H9 (cell line): Measurements from ENCODE around the gene SH3RF3. TPM values are rescaled to one million over a fixed set of nuclear protein-coding genes. Genes with fewer than 3 reads are reported as not detected.

Source experiments
- DNase-seq: peaks from one replicate; pipeline ENCODE4 v3.0.0-alpha.2; 2017
- H2AFZ ChIP-seq: one replicate; pipeline ENCODE4 v1.6.1; 2013; ENCODE audit warnings: mild to moderate bottlenecking, low read length, control low read depth, moderate library complexity
- H2AK5ac ChIP-seq: 2 replicates; pipeline ENCODE4 v1.6.1; 2013; ENCODE audit warnings: low read length, control low read depth, mixed read lengths; ENCODE audit not compliant: insufficient read length
- H2BK120ac ChIP-seq: one replicate; pipeline ENCODE4 v1.6.1; 2013; ENCODE audit warnings: low read depth, mild to moderate bottlenecking, low read length, control low read depth, inconsistent platforms; ENCODE audit not compliant: poor library complexity, severe bottlenecking
- H2BK12ac ChIP-seq: 2 replicates; pipeline ENCODE4 v1.6.1; 2013; ENCODE audit warnings: low read length, control low read depth, mixed read lengths, low read depth; ENCODE audit not compliant: insufficient read length
- H2BK15ac ChIP-seq: 2 replicates; pipeline ENCODE4 v1.6.1; 2013; ENCODE audit warnings: low read depth, low read length, control low read depth
- H2BK20ac ChIP-seq: one replicate; pipeline ENCODE4 v1.6.1; 2013; ENCODE audit warnings: low read depth, mild to moderate bottlenecking, low read length, control low read depth, inconsistent platforms; ENCODE audit not compliant: poor library complexity, severe bottlenecking
- H2BK5ac ChIP-seq: 2 replicates; pipeline ENCODE4 v1.6.1; 2013; ENCODE audit warnings: low read length, control low read depth, mixed read lengths; ENCODE audit not compliant: insufficient read length
- H3K14ac ChIP-seq: 2 replicates; pipeline ENCODE4 v1.6.1; 2013; ENCODE audit warnings: low read length, control low read depth; ENCODE audit not compliant: insufficient read depth
- H3K18ac ChIP-seq: 2 replicates; pipeline ENCODE4 v1.6.1; 2013; ENCODE audit warnings: low read depth, mild to moderate bottlenecking, mixed read lengths, low read length, control low read depth; ENCODE audit not compliant: insufficient read length
- H3K23ac ChIP-seq: 2 replicates; pipeline ENCODE4 v1.6.1; 2013; ENCODE audit warnings: low read length, control low read depth, mixed read lengths, low read depth; ENCODE audit not compliant: insufficient read length
- H3K23me2 ChIP-seq: 2 replicates; pipeline ENCODE4 v1.6.1; 2013; ENCODE audit warnings: low read depth, mild to moderate bottlenecking, mixed read lengths, low read length, control low read depth; ENCODE audit not compliant: insufficient read length, poor library complexity, severe bottlenecking
- H3K27ac ChIP-seq: 2 replicates; pipeline ENCODE4 v1.5.1; 2013; ENCODE audit warnings: low read length, control low read depth, mixed read lengths, low read depth; ENCODE audit not compliant: insufficient read length
- H3K27me3 ChIP-seq: 2 replicates; pipeline ENCODE4 v1.6.1; 2013; ENCODE audit warnings: low read length, control low read depth, inconsistent platforms; ENCODE audit not compliant: insufficient read depth
- H3K4ac ChIP-seq: 2 replicates; pipeline ENCODE4 v1.6.1; 2013; ENCODE audit warnings: low read depth, mild to moderate bottlenecking, control low read depth, inconsistent platforms, low read length, moderate library complexity
- H3K4me1 ChIP-seq: 2 replicates; pipeline ENCODE4 v1.6.1; 2013; ENCODE audit warnings: low read length, control low read depth, inconsistent platforms; ENCODE audit not compliant: insufficient read depth
- H3K4me2 ChIP-seq: 2 replicates; pipeline ENCODE4 v1.6.1; 2013; ENCODE audit warnings: low read length, control low read depth, mixed read lengths; ENCODE audit not compliant: insufficient read length, insufficient read depth
- H3K56ac ChIP-seq: 2 replicates; pipeline ENCODE4 v1.6.1; 2013; ENCODE audit warnings: low read depth, mild to moderate bottlenecking, mixed read lengths, low read length, control low read depth; ENCODE audit not compliant: insufficient read length
- H3K79me1 ChIP-seq: 2 replicates; pipeline ENCODE4 v1.6.1; 2013; ENCODE audit warnings: low read depth, mild to moderate bottlenecking, moderate library complexity, low read length, control low read depth, inconsistent platforms; ENCODE audit not compliant: insufficient read depth, poor library complexity, severe bottlenecking
- H3K79me2 ChIP-seq: 2 replicates; pipeline ENCODE4 v1.6.1; 2013; ENCODE audit warnings: low read length, control low read depth, inconsistent platforms; ENCODE audit not compliant: insufficient read depth
- H3K9ac ChIP-seq: 2 replicates; pipeline ENCODE4 v1.6.1; 2013; ENCODE audit warnings: low read length, control low read depth, mixed read lengths; ENCODE audit not compliant: insufficient read length; ENCODE audit errors: extremely low read depth
- H3K9me3 ChIP-seq: one replicate; pipeline ENCODE4 v1.6.1; 2013; ENCODE audit warnings: low read depth, low read length, inconsistent platforms; ENCODE audit not compliant: control insufficient read depth
- H3T11ph ChIP-seq: one replicate; pipeline ENCODE4 v1.6.1; 2013; ENCODE audit warnings: mild to moderate bottlenecking, low read length, control low read depth, inconsistent platforms
- H4K20me1 ChIP-seq: one replicate; pipeline ENCODE4 v1.6.1; 2013; ENCODE audit not compliant: control insufficient read depth, insufficient read length, insufficient read depth
- H4K5ac ChIP-seq: 2 replicates; pipeline ENCODE4 v1.6.1; 2013; ENCODE audit warnings: low read depth, mild to moderate bottlenecking, mixed read lengths, low read length, control low read depth; ENCODE audit not compliant: insufficient read length
- H4K8ac ChIP-seq: replicated peaks from 2 replicates; pipeline ENCODE4 v1.6.1; 2013; ENCODE audit warnings: low read length, control low read depth, mixed read lengths, low read depth; ENCODE audit not compliant: insufficient read length
- H4K91ac ChIP-seq: 2 replicates; pipeline ENCODE4 v1.6.1; 2013; ENCODE audit warnings: low read depth, mild to moderate bottlenecking, moderate library complexity, mixed read lengths, low read length, control low read depth; ENCODE audit not compliant: insufficient read length
- H3K27ac Mint-ChIP-seq, 3 experiments: 2 replicates in 2 of 3; 3 replicates in 1 of 3; pipeline ENCODE4 v1.8.0; 2020 to 2021; ENCODE audit warnings: mixed read lengths in 3 of 3, mild to moderate bottlenecking in 1 of 3, moderate library complexity in 1 of 3
- H3K27me3 Mint-ChIP-seq: 2 replicates; pipeline ENCODE4 v1.8.0; 2021; ENCODE audit warnings: low read depth, mild to moderate bottlenecking, moderate library complexity, mixed read lengths
- H3K36me3 Mint-ChIP-seq, 3 experiments: 2 replicates in 2 of 3; 3 replicates in 1 of 3; pipeline ENCODE4 v1.8.0; 2020 to 2021; ENCODE audit warnings: low read depth in 3 of 3, mixed read lengths in 3 of 3; ENCODE audit not compliant: insufficient read depth in 1 of 3
- H3K4me1 Mint-ChIP-seq, 2 experiments: 2 replicates each; pipeline ENCODE4 v1.8.0; 2020; ENCODE audit warnings: mixed read lengths in 2 of 2
- H3K4me3 Mint-ChIP-seq, 2 experiments: 2 replicates in 1 of 2; 3 replicates in 1 of 2; pipeline ENCODE4 v1.8.0; 2020 to 2021; ENCODE audit warnings: mild to moderate bottlenecking in 2 of 2, mixed read lengths in 2 of 2, moderate library complexity in 1 of 2
- H3K9me3 Mint-ChIP-seq, 2 experiments: 2 replicates in 1 of 2; 3 replicates in 1 of 2; pipeline ENCODE4 v1.8.0; 2020; ENCODE audit warnings: mild to moderate bottlenecking in 2 of 2, mixed read lengths in 2 of 2, moderate library complexity in 1 of 2
- WGBS: extraction: QIAGEN DNeasy Blood & Tissue Kit; methylation state at CpG from one replicate; pipeline ENCODE4 v1.1.7; 2013; ENCODE audit warnings: missing lambda C conversion rate, low lambda C conversion rate, mixed read lengths; ENCODE audit not compliant: insufficient read length; ENCODE audit errors: extremely low coverage; 5-methylcytosine and 5-hydroxymethylcytosine counted together
- total RNA-seq: library from RNA; stranded (reverse); gene quantifications from 2 replicates; pipeline ENCODE4 v1.2.1, GENCODE V29; 2021
- TF ChIP-seq, protein P1 (sequence below): fragments of 200-600 bp; sonication (generic); conservative IDR thresholded peaks from 3 replicates; pipeline ENCODE4 v1.8.0; 2021; ENCODE audit warnings: antibody characterized with exemption, mild to moderate bottlenecking

SH3RF3 gene
- total RNA-seq, 1 experiment from 2014 or later, result 0.46 TPM

DNA sequence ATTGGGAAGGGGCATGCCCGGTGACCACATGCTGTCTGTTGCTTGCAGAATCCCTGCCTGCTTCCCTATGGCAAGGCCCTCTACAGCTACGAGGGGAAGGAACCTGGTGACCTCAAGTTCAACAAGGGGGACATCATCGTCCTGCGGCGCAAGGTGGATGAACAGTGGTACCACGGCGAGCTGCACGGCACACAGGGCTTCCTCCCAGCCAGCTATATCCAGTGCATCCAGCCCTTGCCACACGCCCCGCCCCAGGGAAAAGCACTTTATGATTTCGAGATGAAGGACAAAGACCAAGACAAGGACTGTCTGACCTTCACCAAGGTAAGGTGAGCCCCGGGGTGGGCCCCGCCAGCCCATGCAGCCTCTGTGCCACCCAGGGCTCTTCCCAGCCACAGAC, 218.6 kb downstream of the SH3RF3 start:
- Histone ChIP-seq H3K27me3 (no peaks in the 10 kb centered on the region), H4K8ac (no peak overlapping the region), H3K14ac (no peak overlapping the region), H2BK5ac (no peak overlapping the region), H4K91ac (no peak overlapping the region), H2BK120ac (no peak overlapping the region), H4K5ac (no peak overlapping the region), H3K23me2 (no peaks in the 10 kb centered on the region), H3T11ph (no peak overlapping the region), H3K4ac (no peak overlapping the region), H2BK20ac (no peak overlapping the region), H3K79me1 (no peaks in the 10 kb centered on the region), H2AK5ac (no peak overlapping the region), H3K79me2 (no peaks in the 10 kb centered on the region), H2BK12ac (no peak overlapping the region), H3K23ac (no peak overlapping the region), H3K9me3 (no peaks in the 10 kb centered on the region), H3K4me1 (peaks cover 8% of the 10 kb centered on the region; the same call in 1 of the 2 replicates), H4K20me1 (no peaks in the 10 kb centered on the region), H3K18ac (no peak overlapping the region), H2BK15ac (no peak overlapping the region), H3K9ac (no peak overlapping the region), H2AFZ (no peak overlapping the region), H3K56ac (no peak overlapping the region), H3K27ac (no peak overlapping the region), H3K4me2 (no peak overlapping the region)
- TF ChIP-seq, protein P1, sequence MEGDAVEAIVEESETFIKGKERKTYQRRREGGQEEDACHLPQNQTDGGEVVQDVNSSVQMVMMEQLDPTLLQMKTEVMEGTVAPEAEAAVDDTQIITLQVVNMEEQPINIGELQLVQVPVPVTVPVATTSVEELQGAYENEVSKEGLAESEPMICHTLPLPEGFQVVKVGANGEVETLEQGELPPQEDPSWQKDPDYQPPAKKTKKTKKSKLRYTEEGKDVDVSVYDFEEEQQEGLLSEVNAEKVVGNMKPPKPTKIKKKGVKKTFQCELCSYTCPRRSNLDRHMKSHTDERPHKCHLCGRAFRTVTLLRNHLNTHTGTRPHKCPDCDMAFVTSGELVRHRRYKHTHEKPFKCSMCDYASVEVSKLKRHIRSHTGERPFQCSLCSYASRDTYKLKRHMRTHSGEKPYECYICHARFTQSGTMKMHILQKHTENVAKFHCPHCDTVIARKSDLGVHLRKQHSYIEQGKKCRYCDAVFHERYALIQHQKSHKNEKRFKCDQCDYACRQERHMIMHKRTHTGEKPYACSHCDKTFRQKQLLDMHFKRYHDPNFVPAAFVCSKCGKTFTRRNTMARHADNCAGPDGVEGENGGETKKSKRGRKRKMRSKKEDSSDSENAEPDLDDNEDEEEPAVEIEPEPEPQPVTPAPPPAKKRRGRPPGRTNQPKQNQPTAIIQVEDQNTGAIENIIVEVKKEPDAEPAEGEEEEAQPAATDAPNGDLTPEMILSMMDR, result no peak
- no peaks in the 10 kb centered on the region; the same call in none of the 2 replicates for H3K27me3 Mint-ChIP-seq
- no peak overlapping the region for H3K27ac Mint-ChIP-seq
- H3K4me1 Mint-ChIP-seq, result peaks cover 11 to 21% of the 10 kb centered on the region in 2 experiments
- no peaks in the 10 kb centered on the region for H3K9me3 Mint-ChIP-seq
- H3K36me3 Mint-ChIP-seq, result no peaks in the 10 kb centered on the region; a peak in 1 of 7 replicates
- no peak for DNase-seq
- no peak overlapping the region for H3K4me3 Mint-ChIP-seq
- no CpG with 5 or more reads among the region's 13 CpGs for WGBS
